ENCODE data around the gene RPAP3. TPM values are rescaled to one million over a fixed set of nuclear protein-coding genes. Genes with fewer than 3 reads are reported as not detected.
A peak's percentile ranks its signal among the peaks of the same experiment; 100 is the strongest.

RPAP3 gene
- total RNA-seq, 1 experiment from 2014 or later = 48.9 TPM

DNA sequence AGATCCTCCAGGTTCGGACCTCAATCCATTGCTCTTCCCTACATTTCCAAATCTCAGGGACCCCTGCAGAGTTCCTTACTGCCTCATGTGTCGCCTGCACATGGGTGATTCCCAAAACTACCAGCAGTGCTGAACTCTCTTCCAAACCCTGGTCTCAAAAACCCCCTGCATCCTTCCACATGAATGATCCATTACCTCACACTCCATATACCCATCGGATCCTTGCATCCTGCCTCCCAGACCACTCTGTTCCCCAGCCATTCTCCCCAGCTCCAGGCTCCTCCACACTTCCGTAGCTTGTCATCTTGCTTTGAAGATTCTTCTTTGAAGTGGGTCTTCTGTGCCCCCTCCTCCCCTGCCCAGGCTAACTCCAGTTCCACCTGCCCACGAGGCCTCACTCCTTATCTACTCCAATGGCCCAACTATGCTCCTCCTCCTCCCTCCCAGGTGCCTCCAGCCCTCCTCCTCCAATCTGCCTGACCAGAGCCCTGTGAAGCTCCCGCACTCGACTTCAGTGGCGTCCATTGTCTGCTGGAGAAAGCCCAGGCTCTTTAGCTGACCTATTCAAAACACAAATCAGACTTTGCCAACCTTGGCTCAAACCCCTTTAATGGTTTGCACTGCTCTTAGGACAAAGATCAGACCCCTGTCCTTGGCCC is 39.1 kb upstream of the RPAP3 start:
- no peaks in the 10 kb centered on the region for H3K9me3 Mint-ChIP-seq
- Histone ChIP-seq H4K91ac (ENCODE audit: insufficient read length, low read depth, low read length) (no peak overlapping the region), H3K4me1 (ENCODE audit: insufficient read depth, low read length) (peaks cover 4% of the 10 kb centered on the region; the same call in 1 of the 2 replicates), H2AK5ac (ENCODE audit: insufficient read length, low read length) (no peak overlapping the region), H2AFZ (ENCODE audit: low read length) (no peak overlapping the region), H3K18ac (ENCODE audit: insufficient read length, low read depth, low read length) (no peak overlapping the region), H3K27ac (ENCODE audit: insufficient read length, low read depth, low read length) (no peak overlapping the region), H3K4ac (ENCODE audit: low read depth, low read length) (no peak overlapping the region), H2BK15ac (ENCODE audit: low read depth, low read length) (no peak overlapping the region), H3K9me3 (ENCODE audit: control insufficient read depth, low read depth, low read length) (no peaks in the 10 kb centered on the region), H2BK120ac (ENCODE audit: low read depth, low read length, poor library complexity, severe bottlenecking) (no peak overlapping the region), H3K79me1 (ENCODE audit: insufficient read depth, low read depth, low read length, poor library complexity, severe bottlenecking) (no peaks in the 10 kb centered on the region), H3K14ac (ENCODE audit: insufficient read depth, low read length) (no peak overlapping the region), H3K27me3 (ENCODE audit: insufficient read depth, low read length) (no peaks in the 10 kb centered on the region), H2BK20ac (ENCODE audit: low read depth, low read length, poor library complexity, severe bottlenecking) (no peak overlapping the region), H3K23me2 (ENCODE audit: insufficient read length, low read depth, low read length, poor library complexity, severe bottlenecking) (no peaks in the 10 kb centered on the region), H3T11ph (ENCODE audit: low read length) (no peak overlapping the region), H4K5ac (ENCODE audit: insufficient read length, low read depth, low read length) (no peak overlapping the region), H2BK12ac (ENCODE audit: insufficient read length, low read depth, low read length) (no peak overlapping the region), H3K4me2 (ENCODE audit: insufficient read depth, insufficient read length, low read length) (no peak overlapping the region), H3K23ac (ENCODE audit: insufficient read length, low read depth, low read length) (no peak overlapping the region), H3K79me2 (ENCODE audit: insufficient read depth, low read length) (no peaks in the 10 kb centered on the region), H3K56ac (ENCODE audit: insufficient read length, low read depth, low read length) (no peak overlapping the region), H3K9ac (ENCODE audit: extremely low read depth, insufficient read length, low read length) (no peak overlapping the region), H2BK5ac (ENCODE audit: insufficient read length, low read length) (no peak overlapping the region), H4K20me1 (ENCODE audit: control insufficient read depth, insufficient read depth, insufficient read length) (no peaks in the 10 kb centered on the region), H4K8ac (replicated peaks; ENCODE audit: insufficient read length, low read depth, low read length) (no peak overlapping the region)
- peaks cover 0 to 8% (median 2%) of the 10 kb centered on the region in 3 experiments; a peak in 4 of 7 replicates for H3K36me3 Mint-ChIP-seq (ENCODE audit: insufficient read depth in 1 of 3, low read depth in 3 of 3)
- WGBS (ENCODE audit: extremely low coverage, insufficient read length, low lambda C conversion rate) = no CpG with 5 or more reads among the region's 8 CpGs
- peaks cover 26 to 37% of the 10 kb centered on the region in 2 experiments for H3K4me1 Mint-ChIP-seq
- no peak for TF ChIP-seq CTCF (conservative IDR thresholded peaks at IDR 0.05)
- peaks cover 7% of the 10 kb centered on the region for H3K27me3 Mint-ChIP-seq (ENCODE audit: low read depth)
- H3K4me3 Mint-ChIP-seq = no peak overlapping the region; a peak in 1 of 5 replicates
- no peak for DNase-seq
- peak overlapping the region in 1 of 3 experiments; percentile 28; a peak in 2 of 7 replicates for H3K27ac Mint-ChIP-seq

All from H9 (cell line).